HCT116 (cell line): ENCODE measurements around the gene DPPA4. TPM values are rescaled to one million over a fixed set of nuclear protein-coding genes. Genes with fewer than 3 reads are reported as not detected.

Source experiments
- ATAC-seq: fragments of 200-7000 bp; cut with Tn5 transposase; 2 replicates; pipeline ENCODE4 v1.9.1; 2020; ENCODE audit warnings: mild to moderate bottlenecking, moderate library complexity
- Bru-seq: library from RNA; stranded (reverse); fragments of 400-500 nt; gene quantifications from one replicate; lab custom pipeline; 2021; lab: Mats Ljungman, UMichigan
- BruChase-seq, 2 experiments: library from RNA; stranded (reverse); fragments of 400-500 nt; gene quantifications; one replicate each; lab custom pipeline; 2021; lab: Mats Ljungman, UMichigan
- BruUV-seq: library from RNA; stranded (reverse); fragments of 400-500 nt; replicated peaks from 2 replicates; lab custom pipeline; 2021; lab: Mats Ljungman, UMichigan
- CTCF ChIA-PET: fragments of 300-600 bp; sonication (Branson Sonifier 250); formaldehyde crosslinking; loops from one replicate; lab custom pipeline; 2021; ENCODE audit warnings: antibody characterized with exemption; lab: Charles Lee
- POLR2A ChIA-PET: fragments of 300-600, 350-600 bp; sonication (Branson Sonifier 250); formaldehyde crosslinking; loops from one replicate; lab custom pipeline; 2021; ENCODE audit warnings: antibody characterized with exemption; lab: Charles Lee
- RAD21 ChIA-PET, 2 experiments: fragments of 300-600 bp; sonication (Branson Sonifier 250); formaldehyde crosslinking; loops; one replicate each; lab custom pipeline; 2023; ENCODE audit warnings: low total read pairs in 2 of 2; ENCODE audit not compliant: uncharacterized antibody in 2 of 2, unreplicated experiment in 2 of 2, low non-redundant PET in 1 of 2; lab: Charles Lee
- DNase-seq: peaks from one replicate; pipeline ENCODE4 v3.0.0-alpha.2; 2010; ENCODE audit warnings: low read depth, low spot score
- H2AFZ ChIP-seq: fragments of 200-600 bp; shearing (Covaris generic), sonication (generic); 2 replicates; pipeline ENCODE4 v1.6.1; 2017; ENCODE audit warnings: low read depth, mixed run types, mixed read lengths, antibody characterized with exemption, low read length; ENCODE audit not compliant: poor library complexity, severe bottlenecking
- H3K27ac ChIP-seq: 2 replicates; pipeline ENCODE4 v1.5.1; 2012; ENCODE audit warnings: low read depth, low read length
- H3K27me3 ChIP-seq: fragments of 200-600 bp; sonication (generic); 2 replicates; pipeline ENCODE4 v1.6.1; 2016; ENCODE audit warnings: mixed run types, low read length, mixed read lengths; ENCODE audit not compliant: insufficient read depth
- H3K36me3 ChIP-seq, 2 experiments: fragments of 200-500 bp in 1 of 2; fragments of 200-600 bp in 1 of 2; sonication (Bioruptor generic) in 1 of 2; sonication (generic) in 1 of 2; 2 replicates each; pipeline versions ENCODE4 v1.5.1 to v1.6.1; 2014 to 2016; ENCODE audit warnings: low read length in 2 of 2, inconsistent platforms in 1 of 2, mixed read lengths in 1 of 2, mixed run types in 1 of 2; ENCODE audit not compliant: insufficient read depth in 2 of 2, control insufficient read depth in 1 of 2
- H3K4me1 ChIP-seq, 2 experiments: fragments of 200-600 bp in 1 of 2; sonication (generic) in 1 of 2; 2 replicates each; pipeline versions ENCODE4 v1.5.1 to v1.6.1; 2012 to 2017; ENCODE audit warnings: low read length in 2 of 2, inconsistent platforms in 1 of 2, mild to moderate bottlenecking in 1 of 2, mixed read lengths in 1 of 2, mixed run types in 1 of 2, moderate library complexity in 1 of 2; ENCODE audit not compliant: insufficient read depth in 2 of 2, control insufficient read depth in 1 of 2
- H3K4me2 ChIP-seq: fragments of 200-600 bp; sonication (generic); 2 replicates; pipeline ENCODE4 v1.6.1; 2017; ENCODE audit warnings: mixed run types, low read length, mixed read lengths
- H3K4me3 ChIP-seq, 2 experiments: fragments of 200-600 bp in 1 of 2; sonication (generic) in 1 of 2; replicated peaks in 1 of 2; 2 replicates each; pipeline ENCODE4 v1.5.1; 2011 to 2016; ENCODE audit warnings: low read length in 2 of 2, control low read depth in 1 of 2, low read depth in 1 of 2, mild to moderate bottlenecking in 1 of 2, mixed read lengths in 1 of 2, mixed run types in 1 of 2
- H3K79me2 ChIP-seq: fragments of 200-600 bp; sonication (generic); 2 replicates; pipeline ENCODE4 v1.6.1; 2017; ENCODE audit warnings: mild to moderate bottlenecking, mixed run types, low read length, moderate library complexity, mixed read lengths; ENCODE audit not compliant: insufficient read depth
- H3K9ac ChIP-seq: fragments of 200-600 bp; sonication (generic); 2 replicates; pipeline ENCODE4 v1.6.1; 2016; ENCODE audit warnings: low read length, mixed read lengths
- H3K9me2 ChIP-seq: fragments of 200-600 bp; sonication (generic), shearing (Covaris generic); 2 replicates; pipeline ENCODE4 v1.6.1; 2017; ENCODE audit warnings: mixed run types, mild to moderate bottlenecking, moderate library complexity; ENCODE audit not compliant: insufficient read depth
- H3K9me3 ChIP-seq, 2 experiments: fragments of 200-500 bp in 1 of 2; fragments of 200-600 bp in 1 of 2; sonication (Bioruptor generic) in 1 of 2; sonication (generic) in 1 of 2; 2 replicates each; pipeline ENCODE4 v1.6.1; 2014 to 2017; ENCODE audit warnings: low read length in 2 of 2, mixed read lengths in 2 of 2, inconsistent platforms in 1 of 2, low read depth in 1 of 2, mild to moderate bottlenecking in 1 of 2, mixed run types in 1 of 2, moderate library complexity in 1 of 2; ENCODE audit not compliant: control insufficient read depth in 1 of 2, insufficient read depth in 1 of 2
- H4K20me1 ChIP-seq: fragments of 200-600 bp; sonication (generic), shearing (Covaris generic); 2 replicates; pipeline ENCODE4 v1.6.1; 2017; ENCODE audit warnings: mixed run types, mild to moderate bottlenecking, moderate library complexity; ENCODE audit not compliant: insufficient read depth
- CBX3 ChIP-seq: IDR thresholded peaks from 2 replicates; pipeline ENCODE4 v1.6.1; 2012; ENCODE audit warnings: low read depth
- CEBPB ChIP-seq: IDR thresholded peaks from 2 replicates; pipeline ENCODE4 v1.6.1; 2012; ENCODE audit warnings: low read depth
- CTCF ChIP-seq, 3 experiments: fragments of 200-600 bp in 1 of 3; sonication (generic) in 1 of 3; IDR thresholded peaks in 2 of 3; conservative IDR thresholded peaks in 1 of 3; 2 replicates each; pipeline ENCODE4 v1.5.1; 2012 to 2017; ENCODE audit warnings: low read depth in 2 of 3, low read length in 2 of 3, antibody characterized with exemption in 1 of 3, borderline replicate concordance in 1 of 3, control low read depth in 1 of 3, mild to moderate bottlenecking in 1 of 3, mixed read lengths in 1 of 3, mixed run types in 1 of 3, moderate library complexity in 1 of 3; ENCODE audit not compliant: insufficient read depth in 1 of 3
- EZH2phosphoT487 ChIP-seq: fragments of 200-600 bp; IDR thresholded peaks from 2 replicates; pipeline ENCODE4 v1.6.1; 2018; ENCODE audit warnings: antibody characterized with exemption, borderline replicate concordance
- JUND ChIP-seq: IDR thresholded peaks from 2 replicates; pipeline ENCODE4 v1.6.1; 2012
- MAX ChIP-seq: IDR thresholded peaks from 2 replicates; pipeline ENCODE4 v1.6.1; 2012
- POLR2AphosphoS5 ChIP-seq: IDR thresholded peaks from 2 replicates; pipeline ENCODE4 v1.6.1; 2011; ENCODE audit warnings: mild to moderate bottlenecking, low read depth, low read length, moderate library complexity
- SRF ChIP-seq: IDR thresholded peaks from 2 replicates; pipeline ENCODE4 v1.6.1; 2012; ENCODE audit warnings: low read depth
- YY1 ChIP-seq: IDR thresholded peaks from 2 replicates; pipeline ENCODE4 v1.6.1; 2011; ENCODE audit warnings: low read length, low read depth, moderate library complexity, mild to moderate bottlenecking; ENCODE audit not compliant: insufficient replicate concordance; ENCODE audit errors: extremely low read depth
- ZBTB33 ChIP-seq: IDR thresholded peaks from 2 replicates; pipeline ENCODE4 v1.6.1; 2011; ENCODE audit warnings: mild to moderate bottlenecking, low read length, moderate library complexity; ENCODE audit not compliant: insufficient replicate concordance; ENCODE audit errors: extremely low read depth
- ZFX ChIP-seq: fragments of 450-650 bp; IDR thresholded peaks from 2 replicates; pipeline ENCODE4 v1.6.1; 2017
- intact Hi-C: fragments of 100-400 bp; cut with micrococcal nuclease; formaldehyde crosslinking; loops from 2 replicates; pipeline ENCODE4 v1.10.0; 2022
- long read RNA-seq: library from polyadenylated mRNA; unstranded; transcript quantifications from one replicate; pipeline ENCODE4 v2.0.0, GENCODE V29; 2021; ENCODE audit not compliant: unreplicated experiment
- polyA plus RNA-seq: library from polyadenylated mRNA; unstranded; fragments of >200 nt; gene quantifications from 2 replicates; pipeline ENCODE4 v1.2.1, GENCODE V29; 2012; ENCODE audit warnings: missing spikeins
- total RNA-seq: library from RNA; stranded (reverse); gene quantifications from one replicate; pipeline ENCODE4 v1.2.1, GENCODE V29; 2021; ENCODE audit not compliant: unreplicated experiment

The DPPA4 gene, protein sequence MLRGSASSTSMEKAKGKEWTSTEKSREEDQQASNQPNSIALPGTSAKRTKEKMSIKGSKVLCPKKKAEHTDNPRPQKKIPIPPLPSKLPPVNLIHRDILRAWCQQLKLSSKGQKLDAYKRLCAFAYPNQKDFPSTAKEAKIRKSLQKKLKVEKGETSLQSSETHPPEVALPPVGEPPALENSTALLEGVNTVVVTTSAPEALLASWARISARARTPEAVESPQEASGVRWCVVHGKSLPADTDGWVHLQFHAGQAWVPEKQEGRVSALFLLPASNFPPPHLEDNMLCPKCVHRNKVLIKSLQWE
- total RNA-seq (0.27 TPM), Bru-seq, nascent RNA (not detected), BruChase-seq, experiment 1, labeled RNA remaining after a 6-hour chase (not detected), BruChase-seq, experiment 2, labeled RNA remaining after a 2-hour chase (not detected)
- not detected in 2 replicates for polyA plus RNA-seq
- long read RNA-seq, result 0 reads

GRCh38 chr3:109337393-109337792 lies at the start of gene DPPA4:
Gene DPPA4, minus strand, starts transcription at chr3:109337546. Its CDS starts 29 bp downstream, at chr3:109337517.
- no peaks in the 10 kb centered on the region for H3K27me3 ChIP-seq
- BruUV-seq, result no TSS peak
- ATAC-seq (no peak), DNase-seq (no peak)
- no peak within 1 kb of the TSS for H3K27ac ChIP-seq
- H3K9me3 ChIP-seq, result no peaks in the 10 kb centered on the region
- no peak within 1 kb of the TSS for H3K4me2 ChIP-seq
- no peak within 1 kb of the TSS for H3K4me3 ChIP-seq
- H4K20me1 ChIP-seq, result no peaks in the 10 kb centered on the region
- intact Hi-C loops, result no loop called here
- no peaks in the 10 kb centered on the region for H3K4me1 ChIP-seq
- no peak within 1 kb of the TSS for H3K9ac ChIP-seq
- H3K9me2 ChIP-seq, result no peaks in the 10 kb centered on the region
- ChIA-PET POLR2A (no interaction called here), CTCF (no interaction called here), RAD21 (no interaction called here)
- no peak within 1 kb of the TSS for H2AFZ ChIP-seq
- no peaks in the 10 kb centered on the region for H3K36me3 ChIP-seq
- TF ChIP-seq EZH2phosphoT487 (no peak), ZFX (no peak), POLR2AphosphoS5 (no peak), JUND (no peak), CEBPB (no peak), SRF (no peak), YY1 (no peak), CTCF (IDR thresholded peaks at IDR 0.05 in 2 of 3, conservative IDR thresholded peaks at IDR 0.05 in 1 of 3; ENCODE audit: borderline replicate concordance in 1 of 3, insufficient read depth in 1 of 3, low read depth in 2 of 3, low read length in 2 of 3) (no peak), MAX (no peak), CBX3 (no peak), ZBTB33 (no peak)
- no peaks in the 10 kb centered on the region for H3K79me2 ChIP-seq
